Measurements from ENCODE around the gene PTPRM.

DNA sequence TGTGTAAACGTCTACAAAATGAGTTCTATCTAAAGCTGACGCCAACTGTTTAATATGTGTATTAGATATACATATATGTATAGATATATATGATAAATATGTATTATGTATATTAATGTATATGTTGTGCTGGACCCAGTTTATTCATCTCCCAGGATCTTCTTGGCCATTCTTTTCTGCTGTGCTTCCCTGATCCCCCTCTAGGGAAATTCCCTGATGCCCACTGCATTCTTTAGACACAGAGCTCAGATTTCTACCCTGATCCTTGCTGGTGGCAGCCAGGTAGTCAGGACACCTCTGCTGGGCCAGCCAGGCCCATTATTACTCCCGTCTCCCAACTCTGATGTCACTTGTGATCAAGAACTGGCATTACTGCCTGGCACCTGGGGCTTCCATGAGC, 292.0 kb downstream of the PTPRM start:
- TF ChIP-seq, protein P1, sequence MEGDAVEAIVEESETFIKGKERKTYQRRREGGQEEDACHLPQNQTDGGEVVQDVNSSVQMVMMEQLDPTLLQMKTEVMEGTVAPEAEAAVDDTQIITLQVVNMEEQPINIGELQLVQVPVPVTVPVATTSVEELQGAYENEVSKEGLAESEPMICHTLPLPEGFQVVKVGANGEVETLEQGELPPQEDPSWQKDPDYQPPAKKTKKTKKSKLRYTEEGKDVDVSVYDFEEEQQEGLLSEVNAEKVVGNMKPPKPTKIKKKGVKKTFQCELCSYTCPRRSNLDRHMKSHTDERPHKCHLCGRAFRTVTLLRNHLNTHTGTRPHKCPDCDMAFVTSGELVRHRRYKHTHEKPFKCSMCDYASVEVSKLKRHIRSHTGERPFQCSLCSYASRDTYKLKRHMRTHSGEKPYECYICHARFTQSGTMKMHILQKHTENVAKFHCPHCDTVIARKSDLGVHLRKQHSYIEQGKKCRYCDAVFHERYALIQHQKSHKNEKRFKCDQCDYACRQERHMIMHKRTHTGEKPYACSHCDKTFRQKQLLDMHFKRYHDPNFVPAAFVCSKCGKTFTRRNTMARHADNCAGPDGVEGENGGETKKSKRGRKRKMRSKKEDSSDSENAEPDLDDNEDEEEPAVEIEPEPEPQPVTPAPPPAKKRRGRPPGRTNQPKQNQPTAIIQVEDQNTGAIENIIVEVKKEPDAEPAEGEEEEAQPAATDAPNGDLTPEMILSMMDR (IDR thresholded peaks at IDR 0.05) = no peak
- no peak for TF ChIP-seq POLR2A (IDR thresholded peaks at IDR 0.05)
